ENCODE results near the gene LIF.

DNA sequence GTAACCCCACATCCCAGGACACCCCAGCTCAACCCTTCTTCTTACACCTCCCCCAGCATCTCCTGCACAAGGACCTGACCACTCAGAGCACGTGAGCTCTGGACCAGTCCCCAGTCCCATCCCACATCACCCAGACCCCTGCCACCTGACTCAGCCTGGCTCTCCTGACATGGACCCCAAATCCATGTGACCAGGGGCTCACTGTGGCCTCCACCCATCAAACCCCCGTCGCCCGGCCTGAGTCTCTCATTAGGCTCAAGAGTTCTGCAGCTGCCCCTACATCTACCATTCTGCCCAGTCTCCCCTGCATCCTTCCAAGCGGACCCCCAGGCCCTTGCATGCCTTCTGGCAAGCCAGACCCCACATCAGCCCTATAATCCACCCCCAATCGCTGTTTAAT lies 1.9 kb upstream of the LIF start:
- TF ChIP-seq, protein P1, sequence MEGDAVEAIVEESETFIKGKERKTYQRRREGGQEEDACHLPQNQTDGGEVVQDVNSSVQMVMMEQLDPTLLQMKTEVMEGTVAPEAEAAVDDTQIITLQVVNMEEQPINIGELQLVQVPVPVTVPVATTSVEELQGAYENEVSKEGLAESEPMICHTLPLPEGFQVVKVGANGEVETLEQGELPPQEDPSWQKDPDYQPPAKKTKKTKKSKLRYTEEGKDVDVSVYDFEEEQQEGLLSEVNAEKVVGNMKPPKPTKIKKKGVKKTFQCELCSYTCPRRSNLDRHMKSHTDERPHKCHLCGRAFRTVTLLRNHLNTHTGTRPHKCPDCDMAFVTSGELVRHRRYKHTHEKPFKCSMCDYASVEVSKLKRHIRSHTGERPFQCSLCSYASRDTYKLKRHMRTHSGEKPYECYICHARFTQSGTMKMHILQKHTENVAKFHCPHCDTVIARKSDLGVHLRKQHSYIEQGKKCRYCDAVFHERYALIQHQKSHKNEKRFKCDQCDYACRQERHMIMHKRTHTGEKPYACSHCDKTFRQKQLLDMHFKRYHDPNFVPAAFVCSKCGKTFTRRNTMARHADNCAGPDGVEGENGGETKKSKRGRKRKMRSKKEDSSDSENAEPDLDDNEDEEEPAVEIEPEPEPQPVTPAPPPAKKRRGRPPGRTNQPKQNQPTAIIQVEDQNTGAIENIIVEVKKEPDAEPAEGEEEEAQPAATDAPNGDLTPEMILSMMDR (IDR thresholded peaks at IDR 0.05): no peak
- no peak for TF ChIP-seq POLR2AphosphoS5 (IDR thresholded peaks at IDR 0.05)
- no peak for TF ChIP-seq POLR2A (IDR thresholded peaks at IDR 0.05)

All from upper lobe of left lung (tissue), 4 donors.